Measurements from ENCODE around the gene ARMC2. TPM values are rescaled to one million over a fixed set of nuclear protein-coding genes. Genes with fewer than 3 reads are reported as not detected.
"Not testable (repeated sequence)": the region's sequence is repeated elsewhere in the genome, so short reads cannot be mapped to it uniquely, and the experiment has no call there.

ARMC2 gene
- total and polyA plus RNA-seq, 2 of the 4 experiments (the other 2 are of a cell fraction) = 0.72 to 3.9 TPM

GRCh38 chr6:108928650-108929049, 80.4 kb downstream of the ARMC2 start:
- Histone ChIP-seq H4K91ac (ENCODE audit: insufficient read depth, low read depth, low read length) (no peak overlapping the region), H2BK5ac (ENCODE audit: low read depth, low read length, poor library complexity, severe bottlenecking) (no peak overlapping the region), H2AK9ac (replicated peaks; ENCODE audit: low read depth, low read length, poor library complexity) (no peak overlapping the region), H3K4ac (ENCODE audit: low read depth, low read length) (no peak overlapping the region), H3K9ac (ENCODE audit: low read depth, low read length) (no peak overlapping the region), H3K36me3 (ENCODE audit: control insufficient read depth, insufficient read depth, low read length) (no peaks in the 10 kb centered on the region), H3K4me2 (ENCODE audit: low read depth, low read length) (no peak overlapping the region), H2BK20ac (ENCODE audit: low read depth, low read length) (no peak overlapping the region), H3K27ac (ENCODE audit: insufficient read depth, low read length) (no peak overlapping the region), H4K8ac (ENCODE audit: low read depth in 2 of 2, low read length in 2 of 2) (no peak overlapping the region), H3K27me3 (ENCODE audit: control insufficient read depth, insufficient read depth, low read length) (peaks cover 3% of the 10 kb centered on the region; the same call in 1 of the 2 replicates), H3K9me3 (ENCODE audit: control insufficient read depth, insufficient read depth, low read length) (no peaks in the 10 kb centered on the region), H3K56ac (ENCODE audit: extremely low read depth, insufficient read depth, low read length) (no peak overlapping the region), H3K4me3 (ENCODE audit: insufficient read depth, low read depth, low read length) (no peak overlapping the region), H3K14ac (replicated peaks; ENCODE audit: low read depth, low read length) (no peak overlapping the region), H3K9me1 (ENCODE audit: insufficient read depth, low read length) (no peaks in the 10 kb centered on the region), H4K20me1 (ENCODE audit: insufficient read depth, low read length) (no peaks in the 10 kb centered on the region), H2AFZ (replicated peaks; ENCODE audit: low read length, poor library complexity) (no peak overlapping the region), H3K18ac (ENCODE audit: low read depth, low read length) (no peak overlapping the region), H3K4me1 (ENCODE audit: control insufficient read depth, insufficient read depth, low read length) (no peaks in the 10 kb centered on the region; the same call in 1 of the 2 replicates), H2BK120ac (ENCODE audit: low read depth, low read length) (no peak overlapping the region), H4K5ac (ENCODE audit: low read depth, low read length) (no peak overlapping the region), H3K23ac (ENCODE audit: low read depth, low read length) (no peak overlapping the region), H3K79me1 (ENCODE audit: low read depth in 1 of 2, low read length in 2 of 2) (no peaks in the 10 kb centered on the region), H2AK5ac (ENCODE audit: low read depth, low read length) (no peak overlapping the region), H2BK15ac (ENCODE audit: low read depth, low read length) (no peak overlapping the region)
- intact Hi-C loops (cut with micrococcal nuclease) (no loop called here), in situ Hi-C loops (cut with MboI; ENCODE audit: low sequenced_read_pairs) (no loop called here), dilution Hi-C loops (cut with HindIII; ENCODE audit: low sequenced_read_pairs, unreplicated experiment) (no loop called here)
- no peak for DNase-seq
- no peak for ATAC-seq (ENCODE audit: low read depth)
- ChIA-PET POLR2A (ENCODE audit: unreplicated experiment) (no interaction called here), CTCF (no interaction called here)
- BruUV-seq (replicated peaks) = no TSS peak
- 67% methylated on average over 3 of the region's 4 CpGs; no CpG with 5 or more reads in 1 of the 2 experiments for WGBS, 2 experiments (ENCODE audit: extremely low coverage in 2 of 2, insufficient read length in 1 of 2)
- TF ChIP-seq, protein P1, sequence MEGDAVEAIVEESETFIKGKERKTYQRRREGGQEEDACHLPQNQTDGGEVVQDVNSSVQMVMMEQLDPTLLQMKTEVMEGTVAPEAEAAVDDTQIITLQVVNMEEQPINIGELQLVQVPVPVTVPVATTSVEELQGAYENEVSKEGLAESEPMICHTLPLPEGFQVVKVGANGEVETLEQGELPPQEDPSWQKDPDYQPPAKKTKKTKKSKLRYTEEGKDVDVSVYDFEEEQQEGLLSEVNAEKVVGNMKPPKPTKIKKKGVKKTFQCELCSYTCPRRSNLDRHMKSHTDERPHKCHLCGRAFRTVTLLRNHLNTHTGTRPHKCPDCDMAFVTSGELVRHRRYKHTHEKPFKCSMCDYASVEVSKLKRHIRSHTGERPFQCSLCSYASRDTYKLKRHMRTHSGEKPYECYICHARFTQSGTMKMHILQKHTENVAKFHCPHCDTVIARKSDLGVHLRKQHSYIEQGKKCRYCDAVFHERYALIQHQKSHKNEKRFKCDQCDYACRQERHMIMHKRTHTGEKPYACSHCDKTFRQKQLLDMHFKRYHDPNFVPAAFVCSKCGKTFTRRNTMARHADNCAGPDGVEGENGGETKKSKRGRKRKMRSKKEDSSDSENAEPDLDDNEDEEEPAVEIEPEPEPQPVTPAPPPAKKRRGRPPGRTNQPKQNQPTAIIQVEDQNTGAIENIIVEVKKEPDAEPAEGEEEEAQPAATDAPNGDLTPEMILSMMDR (conservative IDR thresholded peaks at IDR 0.05; ENCODE audit: low read depth, low read length) = no peak
- no peak for TF ChIP-seq FOS (IDR thresholded peaks at IDR 0.05; ENCODE audit: low read depth, low read length)
- TF ChIP-seq RFX5 (IDR thresholded peaks at IDR 0.05; ENCODE audit: low read depth, low read length) = no peak

DNA sequence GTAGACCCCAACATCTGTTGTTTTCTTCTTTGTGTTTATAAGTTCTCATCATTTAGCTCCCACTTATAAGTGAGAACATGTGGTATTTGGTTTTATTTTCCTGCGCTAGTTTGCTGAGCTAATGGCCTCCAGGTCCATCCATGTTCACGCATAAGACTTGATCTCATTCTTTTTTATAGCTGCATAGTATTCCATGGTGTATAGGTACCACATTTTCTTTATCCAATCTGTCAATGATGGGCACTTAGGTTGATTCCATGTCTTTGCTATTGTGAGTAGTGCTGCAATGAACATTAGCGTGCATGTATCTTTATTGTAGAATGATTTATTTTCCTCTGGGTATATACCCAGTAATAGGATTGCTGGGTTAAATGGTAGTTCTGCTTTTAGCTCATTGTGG, 82.9 kb downstream of the ARMC2 start:
- dilution Hi-C loops (cut with HindIII; ENCODE audit: low sequenced_read_pairs, unreplicated experiment); H3K4me2 ChIP-seq (ENCODE audit: low read depth, low read length); H2AK5ac ChIP-seq (ENCODE audit: low read depth, low read length); H3K4me3 ChIP-seq (ENCODE audit: insufficient read depth, low read depth, low read length); H2AFZ ChIP-seq (replicated peaks; ENCODE audit: low read length, poor library complexity); H2BK120ac ChIP-seq (ENCODE audit: low read depth, low read length); H4K5ac ChIP-seq (ENCODE audit: low read depth, low read length); H4K20me1 ChIP-seq (ENCODE audit: insufficient read depth, low read length); intact Hi-C loops (cut with micrococcal nuclease); H3K9me1 ChIP-seq (ENCODE audit: insufficient read depth, low read length); BruUV-seq (replicated peaks); DNase-seq; H3K27ac ChIP-seq (ENCODE audit: insufficient read depth, low read length); H3K23ac ChIP-seq (ENCODE audit: low read depth, low read length); H2BK15ac ChIP-seq (ENCODE audit: low read depth, low read length); H3K4me1 ChIP-seq (ENCODE audit: control insufficient read depth, insufficient read depth, low read length); H3K36me3 ChIP-seq (ENCODE audit: control insufficient read depth, insufficient read depth, low read length); H2BK5ac ChIP-seq (ENCODE audit: low read depth, low read length, poor library complexity, severe bottlenecking); H2BK20ac ChIP-seq (ENCODE audit: low read depth, low read length); in situ Hi-C loops (cut with MboI; ENCODE audit: low sequenced_read_pairs); H3K18ac ChIP-seq (ENCODE audit: low read depth, low read length); H3K4ac ChIP-seq (ENCODE audit: low read depth, low read length); H3K27me3 ChIP-seq (ENCODE audit: control insufficient read depth, insufficient read depth, low read length); H3K9ac ChIP-seq (ENCODE audit: low read depth, low read length); H3K14ac ChIP-seq (replicated peaks; ENCODE audit: low read depth, low read length); H3K79me1 ChIP-seq (ENCODE audit: low read depth in 1 of 2, low read length in 2 of 2); H3K56ac ChIP-seq (ENCODE audit: extremely low read depth, insufficient read depth, low read length); H4K91ac ChIP-seq (ENCODE audit: insufficient read depth, low read depth, low read length); H2AK9ac ChIP-seq (replicated peaks; ENCODE audit: low read depth, low read length, poor library complexity); H3K9me3 ChIP-seq (ENCODE audit: control insufficient read depth, insufficient read depth, low read length); H4K8ac ChIP-seq (ENCODE audit: low read depth in 2 of 2, low read length in 2 of 2); ATAC-seq (ENCODE audit: low read depth): not testable (repeated sequence)
- POLR2A ChIA-PET (ENCODE audit: unreplicated experiment) = interaction anchor here (0.6 kb wide), 1 partner anchor 13 kb away, joined by 9 read pairs; no protein-coding TSS in a partner anchor
- CTCF ChIA-PET = interaction anchor here (0.7 kb wide), 1 partner anchor 23 kb away, joined by 5 read pairs; no protein-coding TSS in a partner anchor
- no CpG with 5 or more reads among the region's 3 CpGs for WGBS, 2 experiments (ENCODE audit: extremely low coverage in 2 of 2, insufficient read length in 1 of 2)
